Measurements from ENCODE around the gene MRPL12. TPM values are rescaled to one million over a fixed set of nuclear protein-coding genes. Genes with fewer than 3 reads are reported as not detected.

MRPL12 gene
- total and polyA plus RNA-seq, 2 of the 8 experiments (the other 6 are each of a cell fraction or from before 2014, with no cell fraction given), result 120 to 141 TPM

DNA sequence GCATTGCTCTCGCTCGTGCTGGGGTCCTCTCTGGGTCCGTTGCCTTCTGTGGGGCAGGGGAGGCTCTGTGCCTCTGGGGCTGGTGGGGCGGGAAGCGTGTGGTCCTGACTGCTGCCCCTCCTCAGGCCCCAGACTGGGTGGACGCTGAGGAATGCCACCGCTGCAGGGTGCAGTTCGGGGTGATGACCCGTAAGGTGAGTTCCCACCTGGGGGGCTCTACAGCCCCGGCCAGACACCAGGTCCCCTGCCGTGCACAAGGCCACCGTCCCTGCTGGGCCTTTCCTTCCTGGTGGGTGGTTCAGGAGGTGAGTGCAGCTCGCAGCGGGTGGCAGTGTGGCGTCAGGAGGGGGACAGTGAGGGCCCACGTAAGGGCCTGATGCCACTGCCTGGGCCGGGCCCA lies 12.6 kb upstream of the MRPL12 start (continued):
- TF ChIP-seq CHD7 (IDR thresholded peaks at IDR 0.05; ENCODE audit: insufficient replicate concordance, low read length), result no peak
- no peak for TF ChIP-seq KDM4A (IDR thresholded peaks at IDR 0.05; ENCODE audit: low read depth, low read length, severe bottlenecking)
- TF ChIP-seq ZNF274 (IDR thresholded peaks at IDR 0.05; ENCODE audit: borderline replicate concordance, extremely low read depth, low read length), result no peak
- TF ChIP-seq TAF1 (IDR thresholded peaks at IDR 0.05; ENCODE audit: low read depth, low read length), result no peak
- no peak for TF ChIP-seq BRCA1 (IDR thresholded peaks at IDR 0.05; ENCODE audit: low read depth, low read length)
